ENCODE measurements around the gene ADIPOR2. TPM values are rescaled to one million over a fixed set of nuclear protein-coding genes. Genes with fewer than 3 reads are reported as not detected.
A peak's percentile ranks its signal among the peaks of the same experiment; 100 is the strongest.

Gene ADIPOR2
- total and polyA plus RNA-seq, 2 of the 4 experiments (the other 2 are of a cell fraction) = 20.0 to 24.9 TPM

- Histone ChIP-seq H4K5ac (ENCODE audit: low read depth, low read length) (no peak overlapping the region), H2BK5ac (ENCODE audit: low read depth, low read length, poor library complexity, severe bottlenecking) (no peak overlapping the region), H4K8ac (ENCODE audit: low read depth in 2 of 2, low read length in 2 of 2) (no peak overlapping the region), H2AFZ (replicated peaks; ENCODE audit: low read length, poor library complexity) (no peak overlapping the region), H3K9ac (ENCODE audit: low read depth, low read length) (no peak overlapping the region), H3K9me1 (ENCODE audit: insufficient read depth, low read length) (peaks cover 14% of the 10 kb centered on the region), H3K56ac (ENCODE audit: extremely low read depth, insufficient read depth, low read length) (no peak overlapping the region), H2AK9ac (replicated peaks; ENCODE audit: low read depth, low read length, poor library complexity) (no peak overlapping the region), H3K27me3 (ENCODE audit: control insufficient read depth, insufficient read depth, low read length) (no peaks in the 10 kb centered on the region), H3K4ac (ENCODE audit: low read depth, low read length) (no peak overlapping the region), H2AK5ac (ENCODE audit: low read depth, low read length) (no peak overlapping the region), H3K14ac (replicated peaks; ENCODE audit: low read depth, low read length) (no peak overlapping the region; the same call in 1 of the 2 replicates), H3K4me1 (ENCODE audit: control insufficient read depth, insufficient read depth, low read length) (peaks cover 13% of the 10 kb centered on the region), H2BK15ac (ENCODE audit: low read depth, low read length) (no peak overlapping the region), H3K18ac (ENCODE audit: low read depth, low read length) (no peak overlapping the region), H3K9me3 (ENCODE audit: control insufficient read depth, insufficient read depth, low read length) (no peaks in the 10 kb centered on the region), H3K79me1 (ENCODE audit: low read depth in 1 of 2, low read length in 2 of 2) (peaks cover 6 to 46% of the 10 kb centered on the region in 2 experiments; a peak in 3 of 4 replicates), H3K27ac (ENCODE audit: insufficient read depth, low read length) (no peak overlapping the region), H3K36me3 (ENCODE audit: control insufficient read depth, insufficient read depth, low read length) (peaks cover 8% of the 10 kb centered on the region), H4K91ac (ENCODE audit: insufficient read depth, low read depth, low read length) (no peak overlapping the region), H4K20me1 (ENCODE audit: insufficient read depth, low read length) (peaks cover 6% of the 10 kb centered on the region; the same call in 1 of the 2 replicates), H3K4me3 (ENCODE audit: insufficient read depth, low read depth, low read length) (no peak overlapping the region), H2BK120ac (ENCODE audit: low read depth, low read length) (no peak overlapping the region), H2BK20ac (ENCODE audit: low read depth, low read length) (no peak overlapping the region), H3K4me2 (ENCODE audit: low read depth, low read length) (no peak overlapping the region), H3K23ac (ENCODE audit: low read depth, low read length) (no peak overlapping the region)
- intact Hi-C loops (cut with micrococcal nuclease) = no loop called here
- CTCF ChIA-PET = interaction anchor here (1.1 to 1.3 kb wide), 2 partner anchors 9 to 13 kb away, joined by 3 to 7 read pairs; no protein-coding TSS in a partner anchor
- in situ Hi-C loops (cut with MboI; ENCODE audit: low sequenced_read_pairs) = no loop called here
- no TSS peak for BruUV-seq (replicated peaks)
- no peak for DNase-seq
- dilution Hi-C loops (cut with HindIII; ENCODE audit: low sequenced_read_pairs, unreplicated experiment) = no loop called here
- no peak for TF ChIP-seq CEBPB (IDR thresholded peaks at IDR 0.05; ENCODE audit: low read depth, low read length)
- no peak for TF ChIP-seq NFE2L2 (IDR thresholded peaks at IDR 0.05; ENCODE audit: low read depth, low read length)
- no peak for TF ChIP-seq MAZ (IDR thresholded peaks at IDR 0.05; ENCODE audit: borderline replicate concordance, low read depth, low read length)
- WGBS, 2 experiments (ENCODE audit: extremely low coverage in 2 of 2, insufficient read length in 1 of 2) = no CpG with 5 or more reads among the region's 2 CpGs
- POLR2A ChIA-PET (ENCODE audit: unreplicated experiment) = no interaction called here
- ATAC-seq (ENCODE audit: low read depth) = peak; percentile 3; the same call in 1 of the 2 replicates
Observed at GRCh38 chr12:1782215-1782614, 91.3 kb downstream of the ADIPOR2 start.
